Peyer's patch (tissue), 4 donors: ENCODE measurements around the gene FYB1.

Experiments used
- CTCF ChIP-seq, 6 experiments: fragments of 450-650 bp in 4 of 6; fragments of 200-600 bp in 2 of 6; sonication (generic) in 1 of 6; IDR thresholded peaks; one replicate each; pipeline ENCODE4 v1.5.1; 2017 to 2019; ENCODE audit warnings: antibody characterized with exemption in 6 of 6, mild to moderate bottlenecking in 3 of 6, moderate library complexity in 1 of 6
- POLR2A ChIP-seq, 2 donors: fragments of 450-650 bp; IDR thresholded peaks; one replicate each; pipeline ENCODE4 v1.5.1; 2017; ENCODE audit warnings: antibody characterized with exemption in 2 of 2, mild to moderate bottlenecking in 2 of 2, moderate library complexity in 2 of 2

GRCh38 chr5:39194466-39195136 is 24.8 kb downstream of the FYB1 start:
- TF ChIP-seq CTCF (IDR thresholded peaks at IDR 0.05) (no peak), POLR2A (IDR thresholded peaks at IDR 0.05) (no peak)
